ENCODE data around the gene SNED1. TPM values are rescaled to one million over a fixed set of nuclear protein-coding genes. Genes with fewer than 3 reads are reported as not detected.

SNED1 gene
- total and polyA plus RNA-seq, 2 experiments from 2014 or later: 1.5 to 2.8 TPM

DNA sequence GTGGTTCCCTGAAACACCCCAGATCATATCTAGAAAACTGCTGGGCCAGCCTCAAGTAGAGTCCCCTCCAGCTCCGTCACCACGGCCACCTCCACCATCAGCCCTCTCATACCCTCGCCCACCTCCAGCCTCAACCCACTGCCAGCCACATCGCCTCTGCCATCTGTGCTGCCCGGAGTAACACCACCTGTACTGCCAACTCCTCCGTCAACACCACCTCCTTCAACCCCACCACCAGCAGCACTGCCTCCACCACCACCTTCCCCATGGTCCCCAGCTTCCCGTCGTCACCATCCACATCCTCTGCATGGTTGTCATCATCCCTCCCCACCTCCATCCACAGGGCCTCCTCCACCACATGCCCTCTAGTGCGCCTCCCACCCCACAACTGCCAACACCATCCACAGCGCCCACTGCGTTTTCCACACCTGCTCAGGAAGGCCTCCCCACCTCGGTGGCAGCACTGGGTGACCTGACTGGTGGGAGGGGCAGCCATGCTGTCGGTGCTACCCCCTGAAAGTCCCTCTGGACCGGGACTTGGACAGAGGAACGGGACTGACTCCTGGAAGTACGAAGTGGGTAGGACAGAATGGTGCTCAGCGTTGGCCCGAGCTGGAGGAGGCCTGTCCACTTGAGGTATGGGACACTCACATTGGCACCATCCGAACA lies 1.6 kb downstream of the SNED1 start:
- H3K4me1 ChIP-seq (ENCODE audit: insufficient read depth): no peaks in the 10 kb centered on the region
- ATAC-seq: no peak
- peaks cover 18% of the 10 kb centered on the region for H3K27me3 ChIP-seq (ENCODE audit: insufficient read depth)
- H3K79me2 ChIP-seq (replicated peaks; ENCODE audit: insufficient read depth): no peaks in the 10 kb centered on the region
- no peak overlapping the region for H2AFZ ChIP-seq
- 0 out of 2 replicates have a peak overlapping the region, but pooled peaks have one; percentile 62 for H3K4me3 ChIP-seq
- peak overlapping the region; percentile 64 for H3K4me3 Mint-ChIP-seq
- H3K9me3 Mint-ChIP-seq: peaks cover 18% of the 10 kb centered on the region
- no peak overlapping the region for H3K27ac Mint-ChIP-seq
- peaks cover 10% of the 10 kb centered on the region for H3K36me3 Mint-ChIP-seq (ENCODE audit: low read depth)
- no peaks in the 10 kb centered on the region for H3F3A ChIP-seq (replicated peaks; ENCODE audit: low read depth)
- H4K20me1 ChIP-seq (replicated peaks; ENCODE audit: insufficient read depth): no peaks in the 10 kb centered on the region; the same call in 1 of the 2 replicates
- H3K27me3 Mint-ChIP-seq (ENCODE audit: insufficient read depth, low read depth, poor library complexity): peaks cover 21% of the 10 kb centered on the region
- H3K4me1 Mint-ChIP-seq: peaks cover 4% of the 10 kb centered on the region; the same call in 1 of the 3 replicates
- H3K9me2 ChIP-seq (ENCODE audit: insufficient read depth): no peaks in the 10 kb centered on the region
- H3K4me2 ChIP-seq: peak overlapping the region; percentile 81; the same call in 1 of the 2 replicates
- no peak for DNase-seq (ENCODE audit: low spot score)
- no peak overlapping the region for H3K27ac ChIP-seq (ENCODE audit: low read depth)
- TF ChIP-seq NANOG (IDR thresholded peaks at IDR 0.05; ENCODE audit: borderline replicate concordance) (no peak), POLR2AphosphoS5 (IDR thresholded peaks at IDR 0.05; ENCODE audit: low read depth) (no peak)
- H3K36me3 ChIP-seq (ENCODE audit: insufficient read depth): no peaks in the 10 kb centered on the region

DNA sequence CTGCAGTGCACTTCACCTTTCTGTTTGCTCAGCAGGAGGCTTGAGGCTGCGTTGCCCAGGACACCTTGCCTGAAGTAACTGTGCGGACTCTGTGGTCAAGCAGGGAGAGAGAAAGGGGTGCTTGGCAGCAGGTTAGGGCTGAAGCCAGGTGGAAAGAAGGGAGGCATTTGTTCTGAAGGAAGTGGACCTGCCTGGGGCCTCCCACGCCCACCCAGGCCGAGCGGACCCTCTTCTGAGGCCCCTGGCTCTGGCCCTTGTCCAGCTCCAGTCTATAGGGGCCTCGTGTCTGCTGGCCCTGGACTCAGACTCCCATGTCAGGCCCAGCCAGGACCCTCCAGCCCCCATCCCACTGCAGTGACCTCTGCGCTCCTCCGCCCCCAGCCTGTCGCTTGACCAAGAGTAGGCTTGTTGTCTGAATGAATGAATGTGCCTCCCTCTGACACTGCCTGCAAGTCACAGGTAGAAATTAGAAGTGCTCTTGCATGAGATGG lies 2.5 kb downstream of the SNED1 start:
- H3K4me3 Mint-ChIP-seq: peak overlapping the region; percentile 9; the same call in 1 of the 3 replicates
- peaks cover 27% of the 10 kb centered on the region for H3K9me3 Mint-ChIP-seq
- peaks cover 21% of the 10 kb centered on the region for H3K27me3 Mint-ChIP-seq (ENCODE audit: insufficient read depth, low read depth, poor library complexity)
- TF ChIP-seq, protein P1, sequence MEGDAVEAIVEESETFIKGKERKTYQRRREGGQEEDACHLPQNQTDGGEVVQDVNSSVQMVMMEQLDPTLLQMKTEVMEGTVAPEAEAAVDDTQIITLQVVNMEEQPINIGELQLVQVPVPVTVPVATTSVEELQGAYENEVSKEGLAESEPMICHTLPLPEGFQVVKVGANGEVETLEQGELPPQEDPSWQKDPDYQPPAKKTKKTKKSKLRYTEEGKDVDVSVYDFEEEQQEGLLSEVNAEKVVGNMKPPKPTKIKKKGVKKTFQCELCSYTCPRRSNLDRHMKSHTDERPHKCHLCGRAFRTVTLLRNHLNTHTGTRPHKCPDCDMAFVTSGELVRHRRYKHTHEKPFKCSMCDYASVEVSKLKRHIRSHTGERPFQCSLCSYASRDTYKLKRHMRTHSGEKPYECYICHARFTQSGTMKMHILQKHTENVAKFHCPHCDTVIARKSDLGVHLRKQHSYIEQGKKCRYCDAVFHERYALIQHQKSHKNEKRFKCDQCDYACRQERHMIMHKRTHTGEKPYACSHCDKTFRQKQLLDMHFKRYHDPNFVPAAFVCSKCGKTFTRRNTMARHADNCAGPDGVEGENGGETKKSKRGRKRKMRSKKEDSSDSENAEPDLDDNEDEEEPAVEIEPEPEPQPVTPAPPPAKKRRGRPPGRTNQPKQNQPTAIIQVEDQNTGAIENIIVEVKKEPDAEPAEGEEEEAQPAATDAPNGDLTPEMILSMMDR (conservative IDR thresholded peaks at IDR 0.05; ENCODE audit: low read depth in 2 of 2): no peak
- TF ChIP-seq STAT1 (IDR thresholded peaks at IDR 0.05; ENCODE audit: unreplicated experiment) (no peak), POLR2AphosphoS5 (IDR thresholded peaks at IDR 0.05; ENCODE audit: low read depth) (no peak), ZNF114 (CRISPR knock-in tag; IDR thresholded peaks at IDR 0.05) (no peak), CREB1 (CRISPR knock-in tag; IDR thresholded peaks at IDR 0.05; ENCODE audit: low read depth) (no peak), ZNF331 (CRISPR knock-in tag; IDR thresholded peaks at IDR 0.05; ENCODE audit: low read depth) (no peak)
- TF ChIP-seq, protein P2, sequence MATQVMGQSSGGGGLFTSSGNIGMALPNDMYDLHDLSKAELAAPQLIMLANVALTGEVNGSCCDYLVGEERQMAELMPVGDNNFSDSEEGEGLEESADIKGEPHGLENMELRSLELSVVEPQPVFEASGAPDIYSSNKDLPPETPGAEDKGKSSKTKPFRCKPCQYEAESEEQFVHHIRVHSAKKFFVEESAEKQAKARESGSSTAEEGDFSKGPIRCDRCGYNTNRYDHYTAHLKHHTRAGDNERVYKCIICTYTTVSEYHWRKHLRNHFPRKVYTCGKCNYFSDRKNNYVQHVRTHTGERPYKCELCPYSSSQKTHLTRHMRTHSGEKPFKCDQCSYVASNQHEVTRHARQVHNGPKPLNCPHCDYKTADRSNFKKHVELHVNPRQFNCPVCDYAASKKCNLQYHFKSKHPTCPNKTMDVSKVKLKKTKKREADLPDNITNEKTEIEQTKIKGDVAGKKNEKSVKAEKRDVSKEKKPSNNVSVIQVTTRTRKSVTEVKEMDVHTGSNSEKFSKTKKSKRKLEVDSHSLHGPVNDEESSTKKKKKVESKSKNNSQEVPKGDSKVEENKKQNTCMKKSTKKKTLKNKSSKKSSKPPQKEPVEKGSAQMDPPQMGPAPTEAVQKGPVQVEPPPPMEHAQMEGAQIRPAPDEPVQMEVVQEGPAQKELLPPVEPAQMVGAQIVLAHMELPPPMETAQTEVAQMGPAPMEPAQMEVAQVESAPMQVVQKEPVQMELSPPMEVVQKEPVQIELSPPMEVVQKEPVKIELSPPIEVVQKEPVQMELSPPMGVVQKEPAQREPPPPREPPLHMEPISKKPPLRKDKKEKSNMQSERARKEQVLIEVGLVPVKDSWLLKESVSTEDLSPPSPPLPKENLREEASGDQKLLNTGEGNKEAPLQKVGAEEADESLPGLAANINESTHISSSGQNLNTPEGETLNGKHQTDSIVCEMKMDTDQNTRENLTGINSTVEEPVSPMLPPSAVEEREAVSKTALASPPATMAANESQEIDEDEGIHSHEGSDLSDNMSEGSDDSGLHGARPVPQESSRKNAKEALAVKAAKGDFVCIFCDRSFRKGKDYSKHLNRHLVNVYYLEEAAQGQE (IDR thresholded peaks at IDR 0.05; ENCODE audit: unreplicated experiment): no peak
- TF ChIP-seq, protein P3, sequence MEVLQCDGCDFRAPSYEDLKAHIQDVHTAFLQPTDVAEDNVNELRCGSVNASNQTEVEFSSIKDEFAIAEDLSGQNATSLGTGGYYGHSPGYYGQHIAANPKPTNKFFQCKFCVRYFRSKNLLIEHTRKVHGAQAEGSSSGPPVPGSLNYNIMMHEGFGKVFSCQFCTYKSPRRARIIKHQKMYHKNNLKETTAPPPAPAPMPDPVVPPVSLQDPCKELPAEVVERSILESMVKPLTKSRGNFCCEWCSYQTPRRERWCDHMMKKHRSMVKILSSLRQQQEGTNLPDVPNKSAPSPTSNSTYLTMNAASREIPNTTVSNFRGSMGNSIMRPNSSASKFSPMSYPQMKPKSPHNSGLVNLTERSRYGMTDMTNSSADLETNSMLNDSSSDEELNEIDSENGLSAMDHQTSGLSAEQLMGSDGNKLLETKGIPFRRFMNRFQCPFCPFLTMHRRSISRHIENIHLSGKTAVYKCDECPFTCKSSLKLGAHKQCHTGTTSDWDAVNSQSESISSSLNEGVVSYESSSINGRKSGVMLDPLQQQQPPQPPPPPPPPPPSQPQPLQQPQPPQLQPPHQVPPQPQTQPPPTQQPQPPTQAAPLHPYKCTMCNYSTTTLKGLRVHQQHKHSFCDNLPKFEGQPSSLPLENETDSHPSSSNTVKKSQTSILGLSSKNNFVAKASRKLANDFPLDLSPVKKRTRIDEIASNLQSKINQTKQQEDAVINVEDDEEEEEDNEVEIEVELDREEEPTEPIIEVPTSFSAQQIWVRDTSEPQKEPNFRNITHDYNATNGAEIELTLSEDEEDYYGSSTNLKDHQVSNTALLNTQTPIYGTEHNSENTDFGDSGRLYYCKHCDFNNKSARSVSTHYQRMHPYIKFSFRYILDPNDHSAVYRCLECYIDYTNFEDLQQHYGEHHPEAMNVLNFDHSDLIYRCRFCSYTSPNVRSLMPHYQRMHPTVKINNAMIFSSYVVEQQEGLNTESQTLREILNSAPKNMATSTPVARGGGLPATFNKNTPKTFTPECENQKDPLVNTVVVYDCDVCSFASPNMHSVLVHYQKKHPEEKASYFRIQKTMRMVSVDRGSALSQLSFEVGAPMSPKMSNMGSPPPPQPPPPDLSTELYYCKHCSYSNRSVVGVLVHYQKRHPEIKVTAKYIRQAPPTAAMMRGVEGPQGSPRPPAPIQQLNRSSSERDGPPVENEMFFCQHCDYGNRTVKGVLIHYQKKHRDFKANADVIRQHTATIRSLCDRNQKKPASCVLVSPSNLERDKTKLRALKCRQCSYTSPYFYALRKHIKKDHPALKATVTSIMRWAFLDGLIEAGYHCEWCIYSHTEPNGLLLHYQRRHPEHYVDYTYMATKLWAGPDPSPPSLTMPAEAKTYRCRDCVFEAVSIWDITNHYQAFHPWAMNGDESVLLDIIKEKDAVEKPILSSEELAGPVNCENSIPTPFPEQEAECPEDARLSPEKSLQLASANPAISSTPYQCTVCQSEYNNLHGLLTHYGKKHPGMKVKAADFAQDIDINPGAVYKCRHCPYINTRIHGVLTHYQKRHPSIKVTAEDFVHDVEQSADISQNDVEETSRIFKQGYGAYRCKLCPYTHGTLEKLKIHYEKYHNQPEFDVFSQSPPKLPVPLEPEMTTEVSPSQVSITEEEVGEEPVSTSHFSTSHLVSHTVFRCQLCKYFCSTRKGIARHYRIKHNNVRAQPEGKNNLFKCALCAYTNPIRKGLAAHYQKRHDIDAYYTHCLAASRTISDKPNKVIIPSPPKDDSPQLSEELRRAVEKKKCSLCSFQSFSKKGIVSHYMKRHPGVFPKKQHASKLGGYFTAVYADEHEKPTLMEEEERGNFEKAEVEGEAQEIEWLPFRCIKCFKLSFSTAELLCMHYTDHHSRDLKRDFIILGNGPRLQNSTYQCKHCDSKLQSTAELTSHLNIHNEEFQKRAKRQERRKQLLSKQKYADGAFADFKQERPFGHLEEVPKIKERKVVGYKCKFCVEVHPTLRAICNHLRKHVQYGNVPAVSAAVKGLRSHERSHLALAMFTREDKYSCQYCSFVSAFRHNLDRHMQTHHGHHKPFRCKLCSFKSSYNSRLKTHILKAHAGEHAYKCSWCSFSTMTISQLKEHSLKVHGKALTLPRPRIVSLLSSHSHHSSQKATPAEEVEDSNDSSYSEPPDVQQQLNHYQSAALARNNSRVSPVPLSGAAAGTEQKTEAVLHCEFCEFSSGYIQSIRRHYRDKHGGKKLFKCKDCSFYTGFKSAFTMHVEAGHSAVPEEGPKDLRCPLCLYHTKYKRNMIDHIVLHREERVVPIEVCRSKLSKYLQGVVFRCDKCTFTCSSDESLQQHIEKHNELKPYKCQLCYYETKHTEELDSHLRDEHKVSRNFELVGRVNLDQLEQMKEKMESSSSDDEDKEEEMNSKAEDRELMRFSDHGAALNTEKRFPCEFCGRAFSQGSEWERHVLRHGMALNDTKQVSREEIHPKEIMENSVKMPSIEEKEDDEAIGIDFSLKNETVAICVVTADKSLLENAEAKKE (CRISPR knock-in tag; IDR thresholded peaks at IDR 0.05): no peak

More for the DNA sequence above, 2.5 kb downstream of the SNED1 start:
- no peaks in the 10 kb centered on the region for H3F3A ChIP-seq (replicated peaks; ENCODE audit: low read depth)
- peaks cover 4% of the 10 kb centered on the region; the same call in 1 of the 3 replicates for H3K4me1 Mint-ChIP-seq
- no peaks in the 10 kb centered on the region; the same call in 1 of the 2 replicates for H4K20me1 ChIP-seq (replicated peaks; ENCODE audit: insufficient read depth)
- H3K27ac ChIP-seq (ENCODE audit: low read depth): no peak overlapping the region
- peaks cover 18% of the 10 kb centered on the region for H3K36me3 Mint-ChIP-seq (ENCODE audit: low read depth)
- peaks cover 18% of the 10 kb centered on the region for H3K27me3 ChIP-seq (ENCODE audit: insufficient read depth)
- no peak overlapping the region for H3K4me2 ChIP-seq
- H3K9me2 ChIP-seq (ENCODE audit: insufficient read depth): no peaks in the 10 kb centered on the region
- H3K36me3 ChIP-seq (ENCODE audit: insufficient read depth): no peaks in the 10 kb centered on the region
- H3K27ac Mint-ChIP-seq: no peak overlapping the region
- H3K4me3 ChIP-seq: no peak overlapping the region
- H2AFZ ChIP-seq: no peak overlapping the region
- ATAC-seq (no peak), DNase-seq (ENCODE audit: low spot score) (no peak)
- no peaks in the 10 kb centered on the region for H3K4me1 ChIP-seq (ENCODE audit: insufficient read depth)
- no peaks in the 10 kb centered on the region for H3K79me2 ChIP-seq (replicated peaks; ENCODE audit: insufficient read depth)

Measured in GM23338 (cell line).